PFSK-1 (cell line): Measurements from ENCODE around the gene PPP6C.
A peak's percentile ranks its signal among the peaks of the same experiment; 100 is the strongest.

Source experiments
- FOXP2 ChIP-seq: optimal IDR thresholded peaks from 2 replicates; pipeline ENCODE3; 2011; ENCODE audit warnings: borderline replicate concordance, control low read depth, inconsistent platforms; ENCODE audit not compliant: insufficient read depth; ENCODE audit errors: extremely low read length, extremely low read depth
- POLR2AphosphoS5 ChIP-seq: IDR thresholded peaks from 2 replicates; pipeline ENCODE4 v1.6.1; 2012; ENCODE audit warnings: low read depth, mild to moderate bottlenecking, control low read depth, low read length, moderate library complexity
- REST ChIP-seq, 2 experiments: IDR thresholded peaks; 2 replicates each; pipeline versions ENCODE4 v1.6.1 to v1.8.0; 2011 to 2012; ENCODE audit warnings: low read depth in 2 of 2, low read length in 2 of 2, control low read depth in 1 of 2, inconsistent platforms in 1 of 2, mild to moderate bottlenecking in 1 of 2, moderate library complexity in 1 of 2; ENCODE audit not compliant: insufficient read depth in 1 of 2
- SIN3A ChIP-seq: IDR thresholded peaks from 2 replicates; pipeline ENCODE4 v1.6.1; 2012; ENCODE audit warnings: mild to moderate bottlenecking, low read length, moderate library complexity, borderline replicate concordance; ENCODE audit not compliant: insufficient read depth
- TAF1 ChIP-seq: IDR thresholded peaks from 2 replicates; pipeline ENCODE4 v1.6.1; 2012; ENCODE audit warnings: low read length, control low read depth, borderline replicate concordance; ENCODE audit not compliant: insufficient read depth

PPP6C gene

GRCh38 chr9:125143377-125144090 lies 46.1 kb downstream of the PPP6C start, which contains the start of gene SCAI:
Gene SCAI, minus strand, starts transcription at chr9:125143528. Its CDS starts 91 bp downstream, at chr9:125143437.
- TF ChIP-seq SIN3A (no peak), POLR2AphosphoS5 (peak; percentile 58; the same call in 1 of the 2 replicates), REST (IDR thresholded peaks at IDR 0.05; ENCODE audit: insufficient read depth in 1 of 2, low read depth in 2 of 2, low read length in 2 of 2) (no peak)

- TF ChIP-seq POLR2AphosphoS5 (no peak), TAF1 (no peak), REST (IDR thresholded peaks at IDR 0.05; ENCODE audit: insufficient read depth in 1 of 2, low read depth in 2 of 2, low read length in 2 of 2) (no peak), SIN3A (no peak), FOXP2 (no peak)
Observed at GRCh38 chr9:125142560-125143376, 46.8 kb downstream of the PPP6C start.

GRCh38 chr9:125141751-125142150 lies 47.9 kb downstream of the PPP6C start:
- TF ChIP-seq TAF1 = no peak

GRCh38 chr9:125141251-125141650 lies 48.4 kb downstream of the PPP6C start:
- no peak for TF ChIP-seq FOXP2
- no peak for TF ChIP-seq POLR2AphosphoS5
- TF ChIP-seq TAF1 = no peak
- no peak for TF ChIP-seq REST (IDR thresholded peaks at IDR 0.05; ENCODE audit: insufficient read depth in 1 of 2, low read depth in 2 of 2, low read length in 2 of 2)
- TF ChIP-seq SIN3A = no peak

- TF ChIP-seq POLR2AphosphoS5 (no peak), REST (IDR thresholded peaks at IDR 0.05; ENCODE audit: insufficient read depth in 1 of 2, low read depth in 2 of 2, low read length in 2 of 2) (no peak), TAF1 (no peak), FOXP2 (no peak), SIN3A (no peak)
Observed at GRCh38 chr9:125140576-125140975, 49.0 kb downstream of the PPP6C start.
